ENCODE data around the gene TRIM16. TPM values are rescaled to one million over a fixed set of nuclear protein-coding genes. Genes with fewer than 3 reads are reported as not detected.
"Not testable (repeated sequence)": the region's sequence is repeated elsewhere in the genome, so short reads cannot be mapped to it uniquely, and the experiment has no call there.

The TRIM16 gene
- total RNA-seq, 1 donor from 2014 or later, result 32.1 TPM

DNA sequence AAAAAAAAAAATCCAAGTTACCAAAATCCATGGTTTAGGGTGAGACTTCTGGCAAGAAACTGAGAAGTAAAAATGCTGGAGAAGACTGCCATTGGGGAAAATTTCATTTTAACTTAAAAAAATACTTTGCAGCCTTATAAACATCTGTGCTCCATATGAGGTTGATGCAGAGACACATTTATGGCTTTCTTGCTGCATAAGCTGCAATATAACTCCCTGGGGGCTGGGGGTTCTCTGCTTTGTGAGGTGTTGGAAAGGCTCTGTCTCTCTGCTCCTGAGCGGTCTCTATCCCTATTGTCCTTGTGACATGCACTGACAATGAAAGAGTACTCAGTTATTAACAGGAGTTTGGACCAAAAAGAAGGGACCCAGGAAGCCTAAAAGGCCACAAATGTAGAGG, 71.0 kb downstream of the TRIM16 start:
- H3K27ac Mint-ChIP-seq; H3K36me3 ChIP-seq; H3F3A ChIP-seq (ENCODE audit: low read depth); H3K27ac ChIP-seq; H3K4me1 Mint-ChIP-seq; H2AFZ ChIP-seq (replicated peaks); H3K9ac ChIP-seq; H3K36me3 Mint-ChIP-seq; DNase-seq (ENCODE audit: low spot score); H3K9me3 Mint-ChIP-seq; H3K4me2 ChIP-seq; H4K20me1 ChIP-seq (ENCODE audit: low read depth); H3K27me3 ChIP-seq; H3K4me1 ChIP-seq; H3K4me3 ChIP-seq; H3K9me3 ChIP-seq (ENCODE audit: low read depth); H3K79me2 ChIP-seq (ENCODE audit: low read depth); H3K4me3 Mint-ChIP-seq; H3K27me3 Mint-ChIP-seq (ENCODE audit: insufficient read depth, low read depth): not testable (repeated sequence)

DNA sequence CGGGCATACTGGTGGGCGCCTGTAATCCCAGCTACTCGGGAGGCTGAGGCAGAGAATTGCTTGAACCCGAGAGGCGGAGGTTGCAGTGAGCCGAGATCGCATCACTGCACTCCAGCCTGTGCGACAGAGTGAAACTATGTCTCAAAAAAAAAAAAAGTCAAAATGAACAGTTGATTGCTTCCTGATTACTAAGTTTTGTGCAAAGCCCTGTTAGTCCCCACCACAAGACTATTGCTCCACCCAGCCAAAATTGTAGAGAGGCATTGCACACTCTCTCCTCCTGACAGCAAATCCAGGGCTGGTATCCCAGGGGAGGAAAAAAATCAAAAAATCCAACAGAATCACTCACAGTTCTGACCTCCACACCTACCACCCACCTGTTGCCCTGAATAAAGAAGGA, 91.2 kb downstream of the TRIM16 start:
- not testable (repeated sequence) for H3K36me3 Mint-ChIP-seq; H3K27ac ChIP-seq; H3K4me2 ChIP-seq; H3K4me1 ChIP-seq; H3K4me3 ChIP-seq; H2AFZ ChIP-seq (replicated peaks); H3K27ac Mint-ChIP-seq; H3K9me3 ChIP-seq (ENCODE audit: low read depth); H3K9me3 Mint-ChIP-seq; H3K79me2 ChIP-seq (ENCODE audit: low read depth); H3K36me3 ChIP-seq; DNase-seq (ENCODE audit: low spot score); H3K9ac ChIP-seq; H3K4me3 Mint-ChIP-seq; H4K20me1 ChIP-seq (ENCODE audit: low read depth); H3F3A ChIP-seq (ENCODE audit: low read depth); H3K4me1 Mint-ChIP-seq; H3K27me3 Mint-ChIP-seq (ENCODE audit: insufficient read depth, low read depth); H3K27me3 ChIP-seq

DNA sequence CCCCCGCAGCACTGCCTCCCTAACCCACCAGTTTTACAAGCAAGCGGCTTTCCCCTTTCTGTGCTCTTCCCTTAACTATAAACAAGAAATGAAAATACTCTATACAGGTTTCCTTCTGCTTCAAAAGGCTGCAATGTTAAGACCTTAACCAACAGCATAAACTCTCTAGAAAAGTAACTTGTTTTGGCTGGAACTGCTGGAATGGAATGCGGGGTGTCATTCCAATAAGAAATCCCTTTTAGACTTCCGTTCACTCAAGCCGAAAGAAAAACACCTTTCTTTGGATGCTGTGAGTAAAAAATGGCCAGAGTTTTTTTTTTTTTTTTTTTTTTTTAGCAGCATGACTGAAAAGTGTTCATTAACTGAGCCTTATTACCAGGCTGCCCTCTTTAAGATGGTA, 92.1 kb downstream of the TRIM16 start:
- not testable (repeated sequence) for H2AFZ ChIP-seq (replicated peaks); H3K36me3 ChIP-seq; H3K4me1 Mint-ChIP-seq; H3K9me3 Mint-ChIP-seq; H4K20me1 ChIP-seq (ENCODE audit: low read depth); H3K9ac ChIP-seq; H3K9me3 ChIP-seq (ENCODE audit: low read depth); H3K27ac ChIP-seq; H3K27ac Mint-ChIP-seq; H3K4me3 ChIP-seq; H3K4me3 Mint-ChIP-seq; H3K27me3 ChIP-seq; H3K27me3 Mint-ChIP-seq (ENCODE audit: insufficient read depth, low read depth); H3K36me3 Mint-ChIP-seq; H3K4me1 ChIP-seq; H3K79me2 ChIP-seq (ENCODE audit: low read depth); H3F3A ChIP-seq (ENCODE audit: low read depth)
- DNase-seq (ENCODE audit: low spot score), result peak; percentile 17
- peak overlapping the region; percentile 54 for H3K4me2 ChIP-seq

DNA sequence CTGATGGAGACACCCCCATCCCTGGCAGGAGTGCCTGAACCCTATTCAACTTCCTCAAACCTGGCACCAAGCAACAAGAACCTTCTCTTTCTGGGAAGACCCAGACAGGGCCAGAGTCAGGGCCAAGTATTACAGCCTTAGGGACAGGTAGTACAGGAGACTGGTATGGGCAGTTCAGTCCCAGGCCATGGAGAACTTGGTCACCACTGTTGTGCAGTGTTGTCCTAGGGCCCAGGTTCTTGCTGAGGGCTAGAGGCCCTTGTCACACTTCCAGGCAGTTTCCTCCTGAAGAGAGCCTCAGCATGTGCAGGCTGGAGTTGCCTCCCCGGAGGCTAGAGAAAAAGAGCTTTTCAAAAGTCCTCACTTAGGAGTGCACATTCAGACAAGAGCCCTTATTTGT, 93.3 kb downstream of the TRIM16 start:
- not testable (repeated sequence) for H3K4me1 Mint-ChIP-seq; H3K27ac ChIP-seq; H3K36me3 Mint-ChIP-seq; H3K79me2 ChIP-seq (ENCODE audit: low read depth); H4K20me1 ChIP-seq (ENCODE audit: low read depth); H3K4me2 ChIP-seq; H3K9ac ChIP-seq; H3K27ac Mint-ChIP-seq; H3K36me3 ChIP-seq; DNase-seq (ENCODE audit: low spot score); H3K27me3 ChIP-seq; H3K4me1 ChIP-seq; H3F3A ChIP-seq (ENCODE audit: low read depth); H3K9me3 Mint-ChIP-seq; H3K4me3 ChIP-seq; H3K27me3 Mint-ChIP-seq (ENCODE audit: insufficient read depth, low read depth); H3K4me3 Mint-ChIP-seq; H3K9me3 ChIP-seq (ENCODE audit: low read depth); H2AFZ ChIP-seq (replicated peaks)

DNA sequence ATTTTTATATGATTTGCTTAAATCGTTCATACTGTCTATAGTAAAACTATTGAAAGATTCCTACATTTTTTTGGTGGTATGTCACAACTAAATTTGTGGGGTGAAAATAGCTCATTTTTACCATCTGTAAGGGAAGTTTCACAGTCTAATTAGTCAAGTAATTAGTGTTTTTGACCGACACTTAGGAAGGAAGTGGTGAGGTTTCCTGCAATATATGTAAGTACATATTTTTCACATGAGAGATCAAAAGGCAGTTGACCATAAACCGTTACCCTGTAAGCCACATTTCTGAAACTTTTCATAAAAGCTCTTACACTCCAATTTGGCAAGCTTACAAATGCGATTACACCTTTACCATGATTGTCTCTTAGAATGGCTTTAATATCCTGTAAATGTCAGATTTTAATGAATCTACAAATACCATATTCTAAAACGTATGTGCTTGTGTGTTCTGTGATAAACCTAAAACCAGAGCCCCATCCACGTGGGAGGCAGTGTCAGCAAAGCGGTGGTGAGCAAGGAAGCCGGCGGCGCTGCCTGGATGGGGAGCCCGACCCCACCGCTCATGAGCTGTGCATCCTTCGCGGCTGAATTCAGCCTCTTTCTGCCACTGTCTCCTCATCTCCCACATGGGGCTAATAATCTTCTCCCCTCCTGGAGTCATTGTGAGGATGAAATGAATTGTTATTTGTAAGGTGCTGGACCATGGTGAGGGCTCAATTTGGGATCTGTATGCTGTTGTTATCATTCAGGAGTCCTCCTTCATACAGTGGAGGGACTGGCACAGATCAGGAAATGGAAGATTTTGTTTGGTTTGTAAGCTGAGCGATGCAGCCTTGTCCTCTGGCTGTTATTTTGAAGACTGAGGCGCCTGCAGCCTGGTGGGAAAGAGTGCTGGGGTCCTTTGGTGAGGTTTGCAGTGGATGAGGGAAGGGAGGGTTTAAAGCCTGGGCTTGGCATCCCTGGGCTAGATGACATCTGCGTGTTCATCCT, 94.3 kb downstream of the TRIM16 start:
- H3K4me3 ChIP-seq, H3K9me3 Mint-ChIP-seq: not testable (repeated sequence)

DNA sequence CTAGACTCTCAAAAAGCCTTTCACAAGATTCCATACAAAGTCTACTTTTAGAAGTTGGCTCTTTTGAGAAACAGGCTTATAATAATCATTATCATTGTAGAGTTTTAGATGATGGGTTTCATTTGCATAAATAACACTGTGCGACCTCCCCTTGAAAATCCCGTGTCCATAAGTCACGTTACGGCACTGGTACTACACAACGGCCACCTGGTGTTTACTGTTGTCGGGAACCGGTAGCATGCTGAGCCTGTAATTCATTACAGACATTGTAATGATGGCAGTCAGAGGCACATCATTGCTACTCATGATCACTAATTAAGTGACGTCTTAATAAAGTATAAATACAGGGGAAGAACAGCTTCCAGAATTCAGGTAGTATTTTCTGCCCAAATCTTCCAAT, 96.1 kb downstream of the TRIM16 start:
- not testable (repeated sequence) for H3K4me3 Mint-ChIP-seq; H3K4me2 ChIP-seq; H3F3A ChIP-seq (ENCODE audit: low read depth); H2AFZ ChIP-seq (replicated peaks); H3K36me3 ChIP-seq; H3K36me3 Mint-ChIP-seq; H3K79me2 ChIP-seq (ENCODE audit: low read depth); H3K9ac ChIP-seq; H3K9me3 ChIP-seq (ENCODE audit: low read depth); H3K27ac ChIP-seq; H3K27me3 Mint-ChIP-seq (ENCODE audit: insufficient read depth, low read depth); H3K4me3 ChIP-seq; H3K27me3 ChIP-seq; H3K27ac Mint-ChIP-seq; H3K9me3 Mint-ChIP-seq; H3K4me1 Mint-ChIP-seq; DNase-seq (ENCODE audit: low spot score); H3K4me1 ChIP-seq; H4K20me1 ChIP-seq (ENCODE audit: low read depth)

More for the DNA sequence above, 94.3 kb downstream of the TRIM16 start:
- not testable (repeated sequence) for H3K4me1 Mint-ChIP-seq; H3K36me3 Mint-ChIP-seq; H3K4me1 ChIP-seq; H4K20me1 ChIP-seq (ENCODE audit: low read depth); H3K36me3 ChIP-seq; H2AFZ ChIP-seq (replicated peaks); H3F3A ChIP-seq (ENCODE audit: low read depth); H3K79me2 ChIP-seq (ENCODE audit: low read depth); H3K27ac Mint-ChIP-seq; H3K4me3 Mint-ChIP-seq; H3K4me2 ChIP-seq; H3K9ac ChIP-seq; H3K27me3 Mint-ChIP-seq (ENCODE audit: insufficient read depth, low read depth); H3K27ac ChIP-seq; H3K27me3 ChIP-seq; H3K9me3 ChIP-seq (ENCODE audit: low read depth); DNase-seq (ENCODE audit: low spot score)

DNA sequence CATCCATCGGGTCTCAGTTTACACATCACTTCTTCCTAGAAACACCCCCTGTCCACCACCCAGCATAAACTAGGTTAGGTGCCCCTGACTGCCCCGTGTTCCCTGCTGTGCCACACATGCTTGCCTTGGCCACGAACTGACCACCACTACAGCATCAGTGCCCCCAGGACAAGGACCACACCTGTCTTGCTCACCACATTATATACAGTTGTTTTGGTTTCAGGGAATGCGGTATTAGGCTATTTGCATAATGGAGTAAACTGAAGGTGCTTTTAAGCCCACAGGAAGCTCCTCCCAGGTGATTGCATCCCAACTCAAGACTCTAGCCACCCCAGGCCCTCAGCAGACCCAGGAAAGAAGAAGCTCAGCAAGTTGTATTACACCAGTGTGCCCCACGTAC, 100.8 kb downstream of the TRIM16 start:
- H3K4me1 ChIP-seq, result not testable (repeated sequence)

DNA sequence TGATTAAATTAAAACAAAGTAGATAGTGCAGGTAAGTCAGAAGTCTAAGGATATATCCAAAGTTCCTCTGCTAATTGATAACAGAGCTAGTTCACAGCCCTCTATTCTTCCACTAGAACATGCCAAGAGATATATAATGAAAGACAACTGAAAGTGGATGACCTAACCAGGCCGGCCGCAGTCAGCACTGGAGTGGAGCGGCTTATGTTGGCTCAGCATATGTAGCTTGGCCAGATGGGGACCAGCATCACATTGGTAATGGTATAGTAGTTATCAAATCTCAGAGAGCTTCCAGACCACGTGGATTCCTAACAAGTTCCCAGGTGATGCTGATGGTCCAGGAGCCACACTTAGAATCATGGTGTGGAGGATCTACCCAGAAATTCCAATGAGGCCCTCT, 102.6 kb downstream of the TRIM16 start:
- not testable (repeated sequence) for H3K4me2 ChIP-seq; H3K9me3 ChIP-seq (ENCODE audit: low read depth); H3K4me3 Mint-ChIP-seq; H3K27ac ChIP-seq; H4K20me1 ChIP-seq (ENCODE audit: low read depth); H3K9me3 Mint-ChIP-seq; DNase-seq (ENCODE audit: low spot score); H3K4me1 ChIP-seq; H3K4me1 Mint-ChIP-seq; H3K36me3 ChIP-seq; H3F3A ChIP-seq (ENCODE audit: low read depth); H3K4me3 ChIP-seq; H3K79me2 ChIP-seq (ENCODE audit: low read depth); H3K27me3 Mint-ChIP-seq (ENCODE audit: insufficient read depth, low read depth); H2AFZ ChIP-seq (replicated peaks); H3K36me3 Mint-ChIP-seq; H3K9ac ChIP-seq; H3K27me3 ChIP-seq; H3K27ac Mint-ChIP-seq

More for the DNA sequence above, 100.8 kb downstream of the TRIM16 start:
- not testable (repeated sequence) for H3K4me3 ChIP-seq; H3K9me3 ChIP-seq (ENCODE audit: low read depth); H3K4me2 ChIP-seq; H3K9me3 Mint-ChIP-seq; H4K20me1 ChIP-seq (ENCODE audit: low read depth); H3K27me3 ChIP-seq; H3F3A ChIP-seq (ENCODE audit: low read depth); H3K79me2 ChIP-seq (ENCODE audit: low read depth); H3K36me3 Mint-ChIP-seq; H3K36me3 ChIP-seq; H3K27ac Mint-ChIP-seq; H3K4me1 Mint-ChIP-seq; H3K9ac ChIP-seq; H2AFZ ChIP-seq (replicated peaks); H3K27ac ChIP-seq; H3K4me3 Mint-ChIP-seq; DNase-seq (ENCODE audit: low spot score); H3K27me3 Mint-ChIP-seq (ENCODE audit: insufficient read depth, low read depth)

Data from neural progenitor cell (in vitro differentiated cells).